ENCODE results near the gene MAPKAPK2.

- no peak for TF ChIP-seq CTCF (IDR thresholded peaks at IDR 0.05 in 2 of 3, conservative IDR thresholded peaks at IDR 0.05 in 1 of 3; ENCODE audit: borderline replicate concordance in 1 of 3, insufficient read depth in 1 of 3, low read depth in 2 of 3, low read length in 2 of 3)
- TF ChIP-seq ZNF274 (IDR thresholded peaks at IDR 0.05; ENCODE audit: low read depth, low read length), result no peak
- no peak for TF ChIP-seq EZH2 (IDR thresholded peaks at IDR 0.05)
- TF ChIP-seq SRF (IDR thresholded peaks at IDR 0.05; ENCODE audit: low read depth), result no peak
- TF ChIP-seq POLR2AphosphoS5 (IDR thresholded peaks at IDR 0.05; ENCODE audit: low read depth, low read length), result no peak
- TF ChIP-seq CEBPB (IDR thresholded peaks at IDR 0.05; ENCODE audit: low read depth), result no peak
- TF ChIP-seq CBX3 (IDR thresholded peaks at IDR 0.05; ENCODE audit: low read depth), result no peak
These were observed 32.5 kb upstream of the MAPKAPK2 start for GRCh38 chr1:206651958-206652890.
